Activated CD8-positive, alpha-beta T cell treated with anti-CD3 and anti-CD28 coated beads for 36 hours (primary cell): ENCODE data around the gene LRRC3C. TPM values are rescaled to one million over a fixed set of nuclear protein-coding genes. Genes with fewer than 3 reads are reported as not detected.

Experiments
- ATAC-seq: fragments of 200-7000 bp; cut with Tn5 transposase; one replicate; pipeline ENCODE4 v1.10.0; 2021; ENCODE audit warnings: mild to moderate bottlenecking, moderate library complexity
- CTCF ChIA-PET: fragments of 350-600 bp; sonication (Branson Sonifier 250); formaldehyde crosslinking; loops from one replicate; lab custom pipeline; 2021; ENCODE audit warnings: antibody characterized with exemption; lab: Charles Lee
- POLR2A ChIA-PET: fragments of 350-600 bp; sonication (Branson Sonifier 250); formaldehyde crosslinking; loops from one replicate; lab custom pipeline; 2021; ENCODE audit warnings: antibody characterized with exemption; lab: Charles Lee
- DNase-seq: peaks from one replicate; pipeline ENCODE4 v3.0.0-alpha.2; 2020
- H3K27ac Mint-ChIP-seq: one replicate; pipeline ENCODE4 v1.8.0; 2021; ENCODE audit warnings: mild to moderate bottlenecking, mixed read lengths
- H3K27me3 Mint-ChIP-seq: one replicate; pipeline ENCODE4 v1.8.0; 2021; ENCODE audit warnings: mixed read lengths
- H3K36me3 Mint-ChIP-seq: one replicate; pipeline ENCODE4 v1.8.0; 2021; ENCODE audit warnings: low read depth, mixed read lengths
- H3K4me1 Mint-ChIP-seq: one replicate; pipeline ENCODE4 v1.8.0; 2021; ENCODE audit warnings: low read depth, mixed read lengths
- H3K4me3 Mint-ChIP-seq: one replicate; pipeline ENCODE4 v1.8.0; 2021; ENCODE audit warnings: mild to moderate bottlenecking, moderate library complexity, mixed read lengths
- H3K9me3 Mint-ChIP-seq: one replicate; pipeline ENCODE4 v1.8.0; 2021; ENCODE audit warnings: mixed read lengths
- CTCF ChIP-seq: fragments of 200-600 bp; IDR thresholded peaks from one replicate; pipeline ENCODE4 v1.8.0; 2022; ENCODE audit warnings: antibody characterized with exemption, mild to moderate bottlenecking
- intact Hi-C: fragments of 100-400 bp; cut with micrococcal nuclease; formaldehyde crosslinking; loops from one replicate; pipeline ENCODE4 v1.10.0; 2022
- total RNA-seq, 2 experiments: library from RNA; stranded (reverse); gene quantifications; one replicate each; pipeline ENCODE4 v1.2.3, GENCODE V29; 2021

Gene LRRC3C
- total RNA-seq, 2 experiments from 2014 or later = not detected

GRCh38 chr17:39971076-39971603, 43.6 kb downstream of the LRRC3C start:
- peaks cover 2% of the 10 kb centered on the region for H3K27me3 Mint-ChIP-seq
- H3K27ac Mint-ChIP-seq = no peak overlapping the region
- TF ChIP-seq CTCF = no peak
- ATAC-seq (no peak), DNase-seq (no peak)
- ChIA-PET POLR2A (no interaction called here), CTCF (interaction anchor here (1.3 kb wide), 2 partner anchors 9 to 12 kb away, joined by 3 to 4 read pairs; partner anchors contain the start of gene GSDMA)
- intact Hi-C loops = no loop called here
- no peak overlapping the region for H3K4me3 Mint-ChIP-seq
- H3K4me1 Mint-ChIP-seq = no peaks in the 10 kb centered on the region
- H3K9me3 Mint-ChIP-seq = no peaks in the 10 kb centered on the region
- H3K36me3 Mint-ChIP-seq = no peaks in the 10 kb centered on the region

- Mint-ChIP-seq H3K4me1 (no peaks in the 10 kb centered on the region), H3K36me3 (no peaks in the 10 kb centered on the region), H3K27ac (no peak overlapping the region), H3K27me3 (peaks cover 2% of the 10 kb centered on the region), H3K4me3 (no peak overlapping the region), H3K9me3 (no peaks in the 10 kb centered on the region)
- ATAC-seq = no peak
- TF ChIP-seq CTCF = no peak
- intact Hi-C loops = no loop called here
- no peak for DNase-seq
- ChIA-PET CTCF (interaction anchor here (1.1 to 1.4 kb wide), 4 partner anchors 8 to 351 kb away, joined by 3 to 7 read pairs (median 4); partner anchors contain the start of genes GSDMA and PSMD3), POLR2A (interaction anchor here (1.2 kb wide), 1 partner anchor 25 kb away, joined by 3 read pairs; no protein-coding TSS in a partner anchor)
Measured at GRCh38 chr17:39972271-39972670, 44.7 kb downstream of the LRRC3C start.

GRCh38 chr17:39973496-39973895, 46.0 kb downstream of the LRRC3C start:
- Mint-ChIP-seq H3K27ac (no peak overlapping the region), H3K36me3 (no peaks in the 10 kb centered on the region), H3K4me3 (no peak overlapping the region), H3K27me3 (peaks cover 2% of the 10 kb centered on the region), H3K9me3 (no peaks in the 10 kb centered on the region), H3K4me1 (no peaks in the 10 kb centered on the region)
- TF ChIP-seq CTCF = no peak
- ATAC-seq (no peak), DNase-seq (no peak)
- ChIA-PET CTCF (interaction anchor here (1.4 kb wide), 1 partner anchor 15 kb away, joined by 3 read pairs; no protein-coding TSS in a partner anchor), POLR2A (interaction anchor here (0.7 to 1.2 kb wide), 2 partner anchors 26 to 180 kb away, joined by 3 read pairs; no protein-coding TSS in a partner anchor)
- intact Hi-C loops = no loop called here

GRCh38 chr17:39974433-39974832, 46.9 kb downstream of the LRRC3C start:
- ChIA-PET POLR2A (no interaction called here), CTCF (interaction anchor here (1.6 kb wide), 1 partner anchor 16 kb away, joined by 9 read pairs; no protein-coding TSS in a partner anchor)
- Mint-ChIP-seq H3K27me3 (peaks cover 2% of the 10 kb centered on the region), H3K4me3 (no peak overlapping the region), H3K4me1 (peaks cover 3% of the 10 kb centered on the region), H3K27ac (no peak overlapping the region), H3K36me3 (no peaks in the 10 kb centered on the region), H3K9me3 (no peaks in the 10 kb centered on the region)
- no peak for TF ChIP-seq CTCF
- no peak for DNase-seq
- intact Hi-C loops = no loop called here
- ATAC-seq = no peak

- peaks cover 11% of the 10 kb centered on the region for H3K4me1 Mint-ChIP-seq
- POLR2A ChIA-PET = no interaction called here
- CTCF ChIA-PET = interaction anchor here (0.7 to 1.7 kb wide), 5 partner anchors 14 to 49 kb away, joined by 3 to 9 read pairs (median 3); no protein-coding TSS in a partner anchor
- ATAC-seq = no peak
- no peak overlapping the region for H3K4me3 Mint-ChIP-seq
- no peak overlapping the region for H3K27ac Mint-ChIP-seq
- no peak for DNase-seq
- no peaks in the 10 kb centered on the region for H3K9me3 Mint-ChIP-seq
- H3K27me3 Mint-ChIP-seq = peaks cover 2% of the 10 kb centered on the region
- intact Hi-C loops = no loop called here
- H3K36me3 Mint-ChIP-seq = no peaks in the 10 kb centered on the region
- no peak for TF ChIP-seq CTCF
Measured at GRCh38 chr17:39975801-39976200, 48.3 kb downstream of the LRRC3C start.
